H9 (cell line): Measurements from ENCODE around the gene PKN1. TPM values are rescaled to one million over a fixed set of nuclear protein-coding genes. Genes with fewer than 3 reads are reported as not detected.
A peak's percentile ranks its signal among the peaks of the same experiment; 100 is the strongest.

Source experiments
- DNase-seq: peaks from one replicate; pipeline ENCODE4 v3.0.0-alpha.2; 2017
- H2AFZ ChIP-seq: one replicate; pipeline ENCODE4 v1.6.1; 2013; ENCODE audit warnings: mild to moderate bottlenecking, low read length, control low read depth, moderate library complexity
- H2AK5ac ChIP-seq: 2 replicates; pipeline ENCODE4 v1.6.1; 2013; ENCODE audit warnings: low read length, control low read depth, mixed read lengths; ENCODE audit not compliant: insufficient read length
- H2BK120ac ChIP-seq: one replicate; pipeline ENCODE4 v1.6.1; 2013; ENCODE audit warnings: low read depth, mild to moderate bottlenecking, low read length, control low read depth, inconsistent platforms; ENCODE audit not compliant: poor library complexity, severe bottlenecking
- H2BK12ac ChIP-seq: 2 replicates; pipeline ENCODE4 v1.6.1; 2013; ENCODE audit warnings: low read length, control low read depth, mixed read lengths, low read depth; ENCODE audit not compliant: insufficient read length
- H2BK15ac ChIP-seq: 2 replicates; pipeline ENCODE4 v1.6.1; 2013; ENCODE audit warnings: low read depth, low read length, control low read depth
- H2BK20ac ChIP-seq: one replicate; pipeline ENCODE4 v1.6.1; 2013; ENCODE audit warnings: low read depth, mild to moderate bottlenecking, low read length, control low read depth, inconsistent platforms; ENCODE audit not compliant: poor library complexity, severe bottlenecking
- H2BK5ac ChIP-seq: 2 replicates; pipeline ENCODE4 v1.6.1; 2013; ENCODE audit warnings: low read length, control low read depth, mixed read lengths; ENCODE audit not compliant: insufficient read length
- H3K14ac ChIP-seq: 2 replicates; pipeline ENCODE4 v1.6.1; 2013; ENCODE audit warnings: low read length, control low read depth; ENCODE audit not compliant: insufficient read depth
- H3K18ac ChIP-seq: 2 replicates; pipeline ENCODE4 v1.6.1; 2013; ENCODE audit warnings: low read depth, mild to moderate bottlenecking, mixed read lengths, low read length, control low read depth; ENCODE audit not compliant: insufficient read length
- H3K23ac ChIP-seq: 2 replicates; pipeline ENCODE4 v1.6.1; 2013; ENCODE audit warnings: low read length, control low read depth, mixed read lengths, low read depth; ENCODE audit not compliant: insufficient read length
- H3K23me2 ChIP-seq: 2 replicates; pipeline ENCODE4 v1.6.1; 2013; ENCODE audit warnings: low read depth, mild to moderate bottlenecking, mixed read lengths, low read length, control low read depth; ENCODE audit not compliant: insufficient read length, poor library complexity, severe bottlenecking
- H3K27ac ChIP-seq: 2 replicates; pipeline ENCODE4 v1.5.1; 2013; ENCODE audit warnings: low read length, control low read depth, mixed read lengths, low read depth; ENCODE audit not compliant: insufficient read length
- H3K27me3 ChIP-seq: 2 replicates; pipeline ENCODE4 v1.6.1; 2013; ENCODE audit warnings: low read length, control low read depth, inconsistent platforms; ENCODE audit not compliant: insufficient read depth
- H3K4ac ChIP-seq: 2 replicates; pipeline ENCODE4 v1.6.1; 2013; ENCODE audit warnings: low read depth, mild to moderate bottlenecking, control low read depth, inconsistent platforms, low read length, moderate library complexity
- H3K4me1 ChIP-seq: 2 replicates; pipeline ENCODE4 v1.6.1; 2013; ENCODE audit warnings: low read length, control low read depth, inconsistent platforms; ENCODE audit not compliant: insufficient read depth
- H3K4me2 ChIP-seq: 2 replicates; pipeline ENCODE4 v1.6.1; 2013; ENCODE audit warnings: low read length, control low read depth, mixed read lengths; ENCODE audit not compliant: insufficient read length, insufficient read depth
- H3K56ac ChIP-seq: 2 replicates; pipeline ENCODE4 v1.6.1; 2013; ENCODE audit warnings: low read depth, mild to moderate bottlenecking, mixed read lengths, low read length, control low read depth; ENCODE audit not compliant: insufficient read length
- H3K79me1 ChIP-seq: 2 replicates; pipeline ENCODE4 v1.6.1; 2013; ENCODE audit warnings: low read depth, mild to moderate bottlenecking, moderate library complexity, low read length, control low read depth, inconsistent platforms; ENCODE audit not compliant: insufficient read depth, poor library complexity, severe bottlenecking
- H3K79me2 ChIP-seq: 2 replicates; pipeline ENCODE4 v1.6.1; 2013; ENCODE audit warnings: low read length, control low read depth, inconsistent platforms; ENCODE audit not compliant: insufficient read depth
- H3K9ac ChIP-seq: 2 replicates; pipeline ENCODE4 v1.6.1; 2013; ENCODE audit warnings: low read length, control low read depth, mixed read lengths; ENCODE audit not compliant: insufficient read length; ENCODE audit errors: extremely low read depth
- H3K9me3 ChIP-seq: one replicate; pipeline ENCODE4 v1.6.1; 2013; ENCODE audit warnings: low read depth, low read length, inconsistent platforms; ENCODE audit not compliant: control insufficient read depth
- H3T11ph ChIP-seq: one replicate; pipeline ENCODE4 v1.6.1; 2013; ENCODE audit warnings: mild to moderate bottlenecking, low read length, control low read depth, inconsistent platforms
- H4K20me1 ChIP-seq: one replicate; pipeline ENCODE4 v1.6.1; 2013; ENCODE audit not compliant: control insufficient read depth, insufficient read length, insufficient read depth
- H4K5ac ChIP-seq: 2 replicates; pipeline ENCODE4 v1.6.1; 2013; ENCODE audit warnings: low read depth, mild to moderate bottlenecking, mixed read lengths, low read length, control low read depth; ENCODE audit not compliant: insufficient read length
- H4K8ac ChIP-seq: replicated peaks from 2 replicates; pipeline ENCODE4 v1.6.1; 2013; ENCODE audit warnings: low read length, control low read depth, mixed read lengths, low read depth; ENCODE audit not compliant: insufficient read length
- H4K91ac ChIP-seq: 2 replicates; pipeline ENCODE4 v1.6.1; 2013; ENCODE audit warnings: low read depth, mild to moderate bottlenecking, moderate library complexity, mixed read lengths, low read length, control low read depth; ENCODE audit not compliant: insufficient read length
- H3K27ac Mint-ChIP-seq, 3 experiments: 2 replicates in 2 of 3; 3 replicates in 1 of 3; pipeline ENCODE4 v1.8.0; 2020 to 2021; ENCODE audit warnings: mixed read lengths in 3 of 3, mild to moderate bottlenecking in 1 of 3, moderate library complexity in 1 of 3
- H3K27me3 Mint-ChIP-seq: 2 replicates; pipeline ENCODE4 v1.8.0; 2021; ENCODE audit warnings: low read depth, mild to moderate bottlenecking, moderate library complexity, mixed read lengths
- H3K36me3 Mint-ChIP-seq, 3 experiments: 2 replicates in 2 of 3; 3 replicates in 1 of 3; pipeline ENCODE4 v1.8.0; 2020 to 2021; ENCODE audit warnings: low read depth in 3 of 3, mixed read lengths in 3 of 3; ENCODE audit not compliant: insufficient read depth in 1 of 3
- H3K4me1 Mint-ChIP-seq, 2 experiments: 2 replicates each; pipeline ENCODE4 v1.8.0; 2020; ENCODE audit warnings: mixed read lengths in 2 of 2
- H3K4me3 Mint-ChIP-seq, 2 experiments: 2 replicates in 1 of 2; 3 replicates in 1 of 2; pipeline ENCODE4 v1.8.0; 2020 to 2021; ENCODE audit warnings: mild to moderate bottlenecking in 2 of 2, mixed read lengths in 2 of 2, moderate library complexity in 1 of 2
- H3K9me3 Mint-ChIP-seq, 2 experiments: 2 replicates in 1 of 2; 3 replicates in 1 of 2; pipeline ENCODE4 v1.8.0; 2020; ENCODE audit warnings: mild to moderate bottlenecking in 2 of 2, mixed read lengths in 2 of 2, moderate library complexity in 1 of 2
- CTCF ChIP-seq: fragments of 200-600 bp; sonication (generic); conservative IDR thresholded peaks from 3 replicates; pipeline ENCODE4 v1.8.0; 2021; ENCODE audit warnings: antibody characterized with exemption, mild to moderate bottlenecking
- WGBS: extraction: QIAGEN DNeasy Blood & Tissue Kit; methylation state at CpG from one replicate; pipeline ENCODE4 v1.1.7; 2013; ENCODE audit warnings: missing lambda C conversion rate, low lambda C conversion rate, mixed read lengths; ENCODE audit not compliant: insufficient read length; ENCODE audit errors: extremely low coverage; 5-methylcytosine and 5-hydroxymethylcytosine counted together
- total RNA-seq: library from RNA; stranded (reverse); gene quantifications from 2 replicates; pipeline ENCODE4 v1.2.1, GENCODE V29; 2021

PKN1 gene
- total RNA-seq, 1 experiment from 2014 or later, result 159 TPM

- H4K20me1 ChIP-seq, result no peaks in the 10 kb centered on the region
Measured at GRCh38 chr19:14419106-14419813, 13.8 kb upstream of the PKN1 start, which contains the start of gene DDX39A. Gene DDX39A, minus strand, starts transcription at chr19:14419341. Its CDS starts 6,121 bp downstream, at chr19:14413220.

More at GRCh38 chr19:14419106-14419813, 13.8 kb upstream of the PKN1 start, which contains the start of gene DDX39A:
- peak within 1 kb of the TSS; percentile 82 for H3K18ac ChIP-seq
- H3K23me2 ChIP-seq, result peaks cover 3% of the 10 kb centered on the region
- H3K27ac ChIP-seq, result peak within 1 kb of the TSS; percentile 70
- no peak within 1 kb of the TSS for H4K8ac ChIP-seq
- H4K5ac ChIP-seq, result peak within 1 kb of the TSS; percentile 59
- peak within 1 kb of the TSS; percentile 56 for H3K9ac ChIP-seq
- no peaks in the 10 kb centered on the region; the same call in 1 of the 2 replicates for H3K4me1 ChIP-seq
- no peak within 1 kb of the TSS for H2BK15ac ChIP-seq
- no peaks in the 10 kb centered on the region for H3K9me3 Mint-ChIP-seq
- peak within 1 kb of the TSS; percentile 82 for H3K4me2 ChIP-seq
- H3K9me3 ChIP-seq, result no peaks in the 10 kb centered on the region
- H3T11ph ChIP-seq, result no peak within 1 kb of the TSS
- H3K79me1 ChIP-seq, result peaks cover 3% of the 10 kb centered on the region
- no peaks in the 10 kb centered on the region for H3K27me3 Mint-ChIP-seq
- H3K27ac Mint-ChIP-seq, result peak within 1 kb of the TSS; percentile 97 to 99 (median 99)
- H3K27me3 ChIP-seq, result no peaks in the 10 kb centered on the region
- peak; percentile 99 for DNase-seq
- peaks cover 33% of the 10 kb centered on the region for H3K79me2 ChIP-seq
- no peak within 1 kb of the TSS for H4K91ac ChIP-seq
- no peak within 1 kb of the TSS for H2BK20ac ChIP-seq
- no peak within 1 kb of the TSS for H3K23ac ChIP-seq
- no peak within 1 kb of the TSS for H3K56ac ChIP-seq
- no peak within 1 kb of the TSS for H2AK5ac ChIP-seq
- no CpG with 5 or more reads among the region's 57 CpGs for WGBS
- peak within 1 kb of the TSS; percentile 73; the same call in 1 of the 2 replicates for H3K14ac ChIP-seq
- H3K4me3 Mint-ChIP-seq, result peak within 1 kb of the TSS; percentile 96 to 99
- peak within 1 kb of the TSS; percentile 71 for H2BK120ac ChIP-seq
- no peak within 1 kb of the TSS for H2AFZ ChIP-seq
- H2BK5ac ChIP-seq, result no peak within 1 kb of the TSS
- peaks cover 33 to 38% of the 10 kb centered on the region in 2 experiments for H3K4me1 Mint-ChIP-seq
- TF ChIP-seq CTCF, result no peak
- H3K36me3 Mint-ChIP-seq, result peaks cover 16 to 22% (median 21%) of the 10 kb centered on the region in 3 experiments
- peak within 1 kb of the TSS; percentile 10 for H3K4ac ChIP-seq
- no peak within 1 kb of the TSS for H2BK12ac ChIP-seq
